GM12892 (cell line): ENCODE results near the gene PTS.

Source experiments
- POLR2A ChIP-seq: IDR thresholded peaks from 2 replicates; pipeline ENCODE4 v1.6.1; 2011; ENCODE audit warnings: low read depth, low read length, control low read depth
- POLR2AphosphoS5 ChIP-seq: IDR thresholded peaks from 2 replicates; pipeline ENCODE4 v1.6.1; 2011; ENCODE audit warnings: low read depth, low read length, control low read depth
- TAF1 ChIP-seq: IDR thresholded peaks from 2 replicates; pipeline ENCODE4 v1.6.1; 2011; ENCODE audit warnings: low read depth, mild to moderate bottlenecking, control low read depth, low read length, borderline replicate concordance

DNA sequence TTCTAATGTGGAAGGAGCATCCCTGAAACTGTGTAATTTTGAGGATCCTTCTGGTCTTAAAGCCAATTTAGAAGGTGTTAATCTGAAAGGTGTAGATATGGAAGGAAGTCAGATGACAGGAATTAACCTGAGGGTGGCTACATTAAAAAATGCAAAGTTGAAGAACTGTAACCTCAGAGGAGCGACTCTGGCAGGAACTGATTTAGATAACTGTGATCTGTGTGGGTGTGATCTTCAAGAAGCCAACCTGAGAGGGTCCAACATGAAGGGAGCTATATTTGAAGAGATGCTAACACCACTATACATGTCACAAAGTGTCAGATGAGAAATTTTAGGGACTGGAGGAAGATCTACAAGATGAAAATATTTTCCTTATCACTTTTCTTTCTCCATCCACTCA, 43.4 kb upstream of the PTS start:
- TF ChIP-seq POLR2A (no peak), POLR2AphosphoS5 (no peak), TAF1 (no peak)
